ENCODE data around the gene EIF4B.
"Not testable (repeated sequence)": the region's sequence is repeated elsewhere in the genome, so short reads cannot be mapped to it uniquely, and the experiment has no call there.

EIF4B gene

GRCh38 chr12:53005986-53006809 is at the start of gene EIF4B:
TSS of gene EIF4B (plus strand) at chr12:53006456. CDS start at chr12:53006484, 28 bp downstream.
- DNase-seq (ENCODE audit: low read depth, low spot score): peak; percentile 100

GRCh38 chr12:52956987-52957386 is 49.3 kb upstream of the EIF4B start:
- DNase-seq (ENCODE audit: low read depth, low spot score): no peak

- DNase-seq (ENCODE audit: low read depth, low spot score): peak; percentile 81
These were observed 41.5 kb upstream of the EIF4B start for GRCh38 chr12:52964556-52965336.

- no peak for DNase-seq (ENCODE audit: low read depth, low spot score)
These were observed 40.9 kb upstream of the EIF4B start for GRCh38 chr12:52965337-52965731.

- no peak for DNase-seq (ENCODE audit: low read depth, low spot score)
These were observed 37.0 kb upstream of the EIF4B start for GRCh38 chr12:52969166-52969795.

- DNase-seq (ENCODE audit: low read depth, low spot score): no peak
These were observed 36.3 kb upstream of the EIF4B start for GRCh38 chr12:52969828-52970569.

GRCh38 chr12:52971679-52972329 is 34.5 kb upstream of the EIF4B start:
- DNase-seq (ENCODE audit: low read depth, low spot score): peak; percentile 81

- DNase-seq (ENCODE audit: low read depth, low spot score): no peak
These were observed 31.1 kb upstream of the EIF4B start for GRCh38 chr12:52975204-52975603.

- peak; percentile 90 for DNase-seq (ENCODE audit: low read depth, low spot score)
These were observed 30.3 kb upstream of the EIF4B start for GRCh38 chr12:52975820-52976573.

GRCh38 chr12:52976574-52977071 is 29.6 kb upstream of the EIF4B start:
- DNase-seq (ENCODE audit: low read depth, low spot score): peak; percentile 92

GRCh38 chr12:52977170-52977569 is 29.1 kb upstream of the EIF4B start:
- no peak for DNase-seq (ENCODE audit: low read depth, low spot score)

GRCh38 chr12:52980096-52980649 is 26.1 kb upstream of the EIF4B start:
- peak; percentile 60 for DNase-seq (ENCODE audit: low read depth, low spot score)

- DNase-seq (ENCODE audit: low read depth, low spot score): peak; percentile 98
These were observed 25.4 kb upstream of the EIF4B start for GRCh38 chr12:52980650-52981423.

- no peak for DNase-seq (ENCODE audit: low read depth, low spot score)
These were observed 22.1 kb upstream of the EIF4B start for GRCh38 chr12:52984136-52984535.

GRCh38 chr12:52988898-52989297 is 17.4 kb upstream of the EIF4B start:
- DNase-seq (ENCODE audit: low read depth, low spot score): no peak

GRCh38 chr12:52990206-52990605 is 16.1 kb upstream of the EIF4B start:
- DNase-seq (ENCODE audit: low read depth, low spot score): no peak

GRCh38 chr12:52992240-52992639 is 14.0 kb upstream of the EIF4B start:
- DNase-seq (ENCODE audit: low read depth, low spot score): not testable (repeated sequence)

- DNase-seq (ENCODE audit: low read depth, low spot score): peak; percentile 51
These were observed 13.3 kb upstream of the EIF4B start for GRCh38 chr12:52992699-52993557.
